ENCODE results near the gene NCOA7. TPM values are rescaled to one million over a fixed set of nuclear protein-coding genes. Genes with fewer than 3 reads are reported as not detected.

Gene NCOA7
- total and polyA plus RNA-seq, 3 donors from 2014 or later, result 7.5 to 26.7 (median 18.9) TPM

- DNase-seq, result no peak
- H3K4me1 ChIP-seq, result no peaks in the 10 kb centered on the region
- H3K9me3 ChIP-seq, result no peaks in the 10 kb centered on the region
- H3K36me3 ChIP-seq (ENCODE audit: low read depth, missing control alignments), result no peaks in the 10 kb centered on the region
- H3K27me3 ChIP-seq, result no peaks in the 10 kb centered on the region
- H3K4me3 ChIP-seq, result no peak overlapping the region
- TF ChIP-seq POLR2A (IDR thresholded peaks at IDR 0.05) (no peak), CTCF (IDR thresholded peaks at IDR 0.05) (no peak)
- 73 to 88% methylated on average over 2 of the region's 2 CpGs for WGBS, 2 donors
- intact Hi-C loops (cut with DNase I; ENCODE audit: low total_unique reads), result no loop called here
- no peak overlapping the region for H3K27ac ChIP-seq
These were observed 96.2 kb downstream of the NCOA7 start for GRCh38 chr6:125886914-125887313.

GRCh38 chr6:125887372-125887771 is 96.6 kb downstream of the NCOA7 start:
- intact Hi-C loops (cut with DNase I; ENCODE audit: low total_unique reads), result no loop called here
- Histone ChIP-seq H3K27me3 (no peaks in the 10 kb centered on the region), H3K4me1 (no peaks in the 10 kb centered on the region), H3K27ac (no peak overlapping the region), H3K4me3 (no peak overlapping the region), H3K9me3 (no peaks in the 10 kb centered on the region), H3K36me3 (ENCODE audit: low read depth, missing control alignments) (no peaks in the 10 kb centered on the region)
- no peak for TF ChIP-seq POLR2A (IDR thresholded peaks at IDR 0.05)
- TF ChIP-seq CTCF (IDR thresholded peaks at IDR 0.05), result no peak
- DNase-seq, result no peak

GRCh38 chr6:125888989-125889656 is 98.4 kb downstream of the NCOA7 start:
- DNase-seq, result peak; percentile 16
- WGBS, 2 donors, result 79 to 83% methylated on average over 8 of the region's 8 CpGs
- no peaks in the 10 kb centered on the region for H3K9me3 ChIP-seq
- TF ChIP-seq CTCF (IDR thresholded peaks at IDR 0.05) (peak in 2 of 3 experiments; percentile 12 to 29), POLR2A (IDR thresholded peaks at IDR 0.05) (no peak)
- H3K4me3 ChIP-seq, result no peak overlapping the region
- no peaks in the 10 kb centered on the region for H3K4me1 ChIP-seq
- H3K36me3 ChIP-seq (ENCODE audit: low read depth, missing control alignments), result no peaks in the 10 kb centered on the region
- intact Hi-C loops (cut with DNase I; ENCODE audit: low total_unique reads), result no loop called here
- H3K27me3 ChIP-seq, result no peaks in the 10 kb centered on the region
- H3K27ac ChIP-seq, result no peak overlapping the region

- no peaks in the 10 kb centered on the region for H3K9me3 ChIP-seq
- H3K27me3 ChIP-seq, result no peaks in the 10 kb centered on the region
- TF ChIP-seq POLR2A (IDR thresholded peaks at IDR 0.05) (no peak), CTCF (IDR thresholded peaks at IDR 0.05) (no peak)
- H3K4me3 ChIP-seq, result no peak overlapping the region
- H3K36me3 ChIP-seq (ENCODE audit: low read depth, missing control alignments), result no peaks in the 10 kb centered on the region
- intact Hi-C loops (cut with DNase I; ENCODE audit: low total_unique reads), result no loop called here
- no peak for DNase-seq
- H3K27ac ChIP-seq, result no peak overlapping the region
- WGBS, 2 donors, result 63 to 95% methylated on average over 2 of the region's 2 CpGs
- H3K4me1 ChIP-seq, result no peaks in the 10 kb centered on the region
These were observed 109.0 kb downstream of the NCOA7 start for GRCh38 chr6:125899726-125900182.

- no peaks in the 10 kb centered on the region for H3K36me3 ChIP-seq (ENCODE audit: low read depth, missing control alignments)
- WGBS, 2 donors, result 89 to 98% methylated on average over 3 of the region's 3 CpGs
- DNase-seq, result no peak
These were observed 114.1 kb downstream of the NCOA7 start for GRCh38 chr6:125904871-125905270.

More at GRCh38 chr6:125904871-125905270, 114.1 kb downstream of the NCOA7 start:
- intact Hi-C loops (cut with DNase I; ENCODE audit: low total_unique reads), result no loop called here
- no peaks in the 10 kb centered on the region for H3K9me3 ChIP-seq
- no peaks in the 10 kb centered on the region for H3K4me1 ChIP-seq
- no peak for TF ChIP-seq CTCF (IDR thresholded peaks at IDR 0.05)
- no peak for TF ChIP-seq POLR2A (IDR thresholded peaks at IDR 0.05)
- H3K4me3 ChIP-seq, result no peak overlapping the region
- no peak overlapping the region for H3K27ac ChIP-seq
- H3K27me3 ChIP-seq, result no peaks in the 10 kb centered on the region

Measured in testis (tissue), 3 donors.